H1 (cell line): ENCODE results near the gene CDON.

ENCODE experiments used
- CREB1 ChIP-seq: IDR thresholded peaks from 2 replicates; pipeline ENCODE4 v1.6.1; 2012; ENCODE audit warnings: inconsistent platforms
- CTCF ChIP-seq, 3 experiments: IDR thresholded peaks; 1 replicate in 2 of 3; 2 replicates in 1 of 3; pipeline versions ENCODE4 v1.5.1 to v1.6.1; 2011; ENCODE audit warnings: low read length in 3 of 3, mild to moderate bottlenecking in 3 of 3, inconsistent platforms in 2 of 3, low read depth in 1 of 3, moderate library complexity in 1 of 3; ENCODE audit not compliant: insufficient read depth in 1 of 3; ENCODE audit errors: control extremely low read depth in 1 of 3
- EP300 ChIP-seq, 2 experiments: IDR thresholded peaks; 1 replicate in 1 of 2; 2 replicates in 1 of 2; pipeline ENCODE4 v1.6.1; 2011 to 2012; ENCODE audit warnings: low read depth in 2 of 2, low read length in 2 of 2, mild to moderate bottlenecking in 2 of 2, borderline replicate concordance in 1 of 2, inconsistent platforms in 1 of 2, moderate library complexity in 1 of 2
- KDM5A ChIP-seq: fragments of 200-600 bp; IDR thresholded peaks from 2 replicates; pipeline ENCODE4 v1.7.1; 2012; ENCODE audit warnings: mild to moderate bottlenecking, low read length, inconsistent platforms, mixed read lengths
- MAX ChIP-seq: IDR thresholded peaks from 2 replicates; pipeline ENCODE4 v1.6.1; 2012; ENCODE audit warnings: inconsistent platforms
- NRF1 ChIP-seq: IDR thresholded peaks from 2 replicates; pipeline ENCODE4 v1.6.1; 2011; ENCODE audit warnings: mild to moderate bottlenecking, low read depth, low read length, improper control_type of control experiment
- POLR2A ChIP-seq, 2 experiments: IDR thresholded peaks; 1 replicate in 1 of 2; 2 replicates in 1 of 2; pipeline ENCODE4 v1.6.1; 2011; ENCODE audit warnings: low read depth in 2 of 2, low read length in 2 of 2, mild to moderate bottlenecking in 2 of 2; ENCODE audit errors: control extremely low read depth in 1 of 2
- SP1 ChIP-seq: IDR thresholded peaks from 2 replicates; pipeline ENCODE4 v1.6.1; 2011; ENCODE audit warnings: low read depth, low read length
- ZNF274 ChIP-seq: IDR thresholded peaks from 2 replicates; pipeline ENCODE4 v1.7.0; 2012; ENCODE audit warnings: low read length, borderline replicate concordance; ENCODE audit errors: extremely low read depth

GRCh38 chr11:125952559-125952958, 110.1 kb downstream of the CDON start:
- TF ChIP-seq CTCF (IDR thresholded peaks at IDR 0.05; ENCODE audit: control extremely low read depth in 1 of 3, insufficient read depth in 1 of 3, low read depth in 1 of 3, low read length in 3 of 3) (no peak), EP300 (IDR thresholded peaks at IDR 0.05; ENCODE audit: borderline replicate concordance in 1 of 2, low read depth in 2 of 2, low read length in 2 of 2) (no peak), MAX (no peak), NRF1 (no peak), CREB1 (no peak), KDM5A (no peak), ZNF274 (no peak), SP1 (no peak), POLR2A (IDR thresholded peaks at IDR 0.05; ENCODE audit: control extremely low read depth in 1 of 2, low read depth in 2 of 2, low read length in 2 of 2) (no peak)
